Tibial artery (tissue), 4 donors: ENCODE data around the gene LFNG.

Source experiments
- DNase-seq, 2 donors: peaks; one replicate each; pipeline ENCODE4 v3.0.0-alpha.2; 2019
- H3K27ac ChIP-seq, 2 donors: fragments of 200-600 bp; sonication (generic) in 1 of 2; 1 replicate in 1 of 2; 2 replicates in 1 of 2; pipeline ENCODE4 v1.5.1; 2018 to 2019; ENCODE audit warnings: mild to moderate bottlenecking in 1 of 2
- H3K27me3 ChIP-seq, 2 donors: fragments of 200-600 bp; sonication (generic) in 1 of 2; one replicate each; pipeline versions ENCODE4 v1.5.1 to v1.6.0; 2016 to 2019
- H3K36me3 ChIP-seq, 3 donors: fragments of 200-600 bp; sonication (generic) in 2 of 3; one replicate each; pipeline ENCODE4 v1.5.1; 2016 to 2019; ENCODE audit warnings: mild to moderate bottlenecking in 2 of 3
- H3K4me1 ChIP-seq, 4 donors: fragments of 200-600 bp; sonication (generic) in 2 of 4; 1 replicate in 3 of 4; 2 replicates in 1 of 4; pipeline ENCODE4 v1.5.1; 2016 to 2019
- H3K4me3 ChIP-seq, 2 donors: fragments of 200-600 bp; sonication (generic) in 1 of 2; 1 replicate in 1 of 2; 2 replicates in 1 of 2; pipeline ENCODE4 v1.5.1; 2018 to 2019; ENCODE audit warnings: mild to moderate bottlenecking in 2 of 2
- H3K9me3 ChIP-seq, 3 donors: fragments of 200-600 bp; sonication (generic) in 1 of 3; one replicate each; pipeline ENCODE4 v1.5.1; 2016 to 2019
- CTCF ChIP-seq, 2 experiments: fragments of 200-600 bp in 1 of 2; fragments of 450-650 bp in 1 of 2; IDR thresholded peaks; one replicate each; pipeline ENCODE4 v1.5.1; 2017 to 2019; ENCODE audit warnings: antibody characterized with exemption in 2 of 2, mild to moderate bottlenecking in 1 of 2, moderate library complexity in 1 of 2
- intact Hi-C: fragments of 100-400 bp; cut with DNase I; formaldehyde crosslinking; loops from one replicate; pipeline ENCODE4 v1.15.0; 2023; ENCODE audit warnings: low total_unique reads

The LFNG gene

DNA sequence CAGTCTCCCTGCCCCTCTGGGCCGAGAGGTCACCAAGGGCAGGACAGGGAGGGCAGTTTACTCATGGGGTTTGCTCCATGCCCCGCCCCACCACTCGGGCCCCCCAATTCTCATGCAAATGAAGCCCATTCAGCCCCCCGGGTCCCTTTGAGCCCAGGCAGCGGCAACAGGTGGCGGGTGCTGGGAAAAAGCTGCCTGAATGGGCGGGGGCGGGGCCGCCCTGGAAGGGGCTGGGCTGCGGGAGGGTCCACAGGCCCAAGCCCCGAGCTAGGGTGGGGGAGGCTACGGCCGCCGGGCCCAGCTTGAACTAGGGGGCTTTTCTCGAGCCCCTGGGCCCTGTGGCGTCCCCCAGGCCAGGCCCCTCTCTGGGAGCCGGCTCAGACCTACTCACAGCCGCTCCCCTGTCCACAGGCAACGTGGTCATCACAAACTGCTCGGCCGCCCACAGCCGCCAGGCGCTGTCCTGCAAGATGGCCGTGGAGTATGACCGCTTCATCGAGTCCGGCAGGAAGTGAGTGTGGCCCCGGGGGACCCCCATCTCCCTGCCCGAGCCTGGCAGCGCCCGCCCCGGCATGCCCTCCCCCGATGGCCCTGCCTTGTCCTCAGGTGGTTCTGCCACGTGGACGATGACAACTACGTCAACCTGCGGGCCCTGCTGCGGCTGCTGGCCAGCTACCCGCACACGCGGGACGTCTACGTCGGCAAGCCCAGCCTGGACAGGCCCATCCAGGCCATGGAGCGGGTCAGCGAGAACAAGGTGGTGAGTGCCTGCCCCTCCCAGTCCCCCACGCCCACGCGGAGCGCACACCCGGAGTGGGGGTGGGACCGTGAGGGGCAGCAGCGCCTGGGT lies 5.5 kb downstream of the LFNG start:
- Histone ChIP-seq H3K9me3 (no peaks in the 10 kb centered on the region), H3K4me3 (no peak overlapping the region), H3K4me1 (peaks cover 0 to 74% (median 34%) of the 10 kb centered on the region in 4 donors), H3K27me3 (peaks cover 0 to 89% of the 10 kb centered on the region in 2 donors), H3K27ac (no peak overlapping the region), H3K36me3 (peaks cover 0 to 7% (median 7%) of the 10 kb centered on the region in 3 donors)
- intact Hi-C loops = loop anchor here (5.0 kb wide), 1 partner anchor 37 kb away; no protein-coding TSS in a partner anchor
- DNase-seq = no peak
- TF ChIP-seq CTCF (IDR thresholded peaks at IDR 0.05) = no peak

DNA sequence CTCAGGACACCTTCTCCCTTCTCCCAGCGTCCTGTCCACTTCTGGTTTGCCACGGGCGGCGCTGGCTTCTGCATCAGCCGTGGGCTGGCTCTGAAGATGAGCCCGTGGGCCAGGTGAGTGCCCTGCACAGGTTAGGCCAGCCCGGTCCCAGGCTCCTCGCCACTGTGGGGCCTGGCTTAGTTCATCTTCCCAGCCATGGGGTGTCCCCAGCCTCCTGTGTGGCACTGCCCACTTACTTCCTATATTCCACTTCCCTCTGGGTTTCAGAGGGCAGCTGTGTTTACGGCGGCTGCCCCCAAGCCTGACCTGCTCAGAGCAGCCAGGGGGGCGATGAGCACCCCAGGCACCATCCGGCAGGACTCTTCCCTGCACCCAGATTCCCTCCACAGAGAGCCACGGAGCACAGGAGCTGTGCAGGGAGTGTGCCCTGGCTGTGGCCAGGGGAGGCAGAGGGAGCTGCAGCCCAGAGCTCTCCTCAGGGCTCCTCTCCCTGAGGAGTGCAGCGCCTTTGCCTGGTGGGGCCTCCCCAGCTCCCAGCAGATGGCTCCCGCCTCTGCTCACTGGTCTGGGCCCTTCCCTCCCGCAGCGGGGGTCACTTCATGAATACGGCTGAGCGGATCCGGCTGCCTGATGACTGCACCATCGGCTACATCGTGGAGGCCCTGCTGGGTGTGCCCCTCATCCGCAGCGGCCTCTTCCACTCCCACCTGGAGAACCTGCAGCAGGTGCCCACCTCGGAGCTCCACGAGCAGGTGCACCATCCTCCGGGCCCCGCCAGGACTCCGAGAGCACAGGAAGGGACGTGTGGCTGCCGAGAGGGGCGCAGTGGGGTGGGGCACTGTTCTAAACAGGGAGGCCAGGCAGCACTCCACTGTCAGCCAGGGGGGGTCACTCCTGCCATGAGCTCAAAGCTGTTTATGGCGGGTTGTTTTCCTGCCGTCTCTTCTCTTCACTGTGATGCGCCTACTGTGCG lies 6.4 kb downstream of the LFNG start:
- H3K4me1 ChIP-seq = peaks cover 0 to 74% (median 28%) of the 10 kb centered on the region in 4 donors
- H3K9me3 ChIP-seq = no peaks in the 10 kb centered on the region
- H3K4me3 ChIP-seq = no peak overlapping the region
- no peak overlapping the region for H3K27ac ChIP-seq
- peaks cover 0 to 89% of the 10 kb centered on the region in 2 donors for H3K27me3 ChIP-seq
- TF ChIP-seq CTCF (IDR thresholded peaks at IDR 0.05) = no peak
- no peak for DNase-seq
- peaks cover 0 to 7% (median 7%) of the 10 kb centered on the region in 3 donors for H3K36me3 ChIP-seq
- intact Hi-C loops = no loop called here

GRCh38 chr7:2526659-2527504 lies 7.3 kb downstream of the LFNG start:
- no peak for TF ChIP-seq CTCF (IDR thresholded peaks at IDR 0.05)
- H3K9me3 ChIP-seq = no peaks in the 10 kb centered on the region
- H3K4me1 ChIP-seq = peaks cover 0 to 74% (median 27%) of the 10 kb centered on the region in 4 donors
- H3K27me3 ChIP-seq = peaks cover 0 to 89% of the 10 kb centered on the region in 2 donors
- no peak for DNase-seq
- no peak overlapping the region for H3K4me3 ChIP-seq
- peaks cover 0 to 7% (median 7%) of the 10 kb centered on the region in 3 donors for H3K36me3 ChIP-seq
- intact Hi-C loops = no loop called here
- no peak overlapping the region for H3K27ac ChIP-seq

- TF ChIP-seq CTCF (IDR thresholded peaks at IDR 0.05) = no peak
- Histone ChIP-seq H3K9me3 (no peaks in the 10 kb centered on the region), H3K4me1 (peaks cover 0 to 65% (median 26%) of the 10 kb centered on the region in 4 donors), H3K36me3 (peaks cover 0 to 7% (median 7%) of the 10 kb centered on the region in 3 donors), H3K27me3 (peaks cover 0 to 80% of the 10 kb centered on the region in 2 donors), H3K27ac (no peak overlapping the region), H3K4me3 (no peak overlapping the region)
- DNase-seq = no peak
- intact Hi-C loops = no loop called here
Measured at GRCh38 chr7:2527505-2528467, 8.2 kb downstream of the LFNG start.
